ENCODE results near the gene SDR42E1. TPM values are rescaled to one million over a fixed set of nuclear protein-coding genes. Genes with fewer than 3 reads are reported as not detected.

SDR42E1 gene
- total RNA-seq, 1 experiment from 2014 or later = 0.33 TPM

GRCh38 chr16:81992859-81993258 lies 18.4 kb downstream of the SDR42E1 start:
- ATAC-seq = no peak
- H3K27ac ChIP-seq (ENCODE audit: low read length) = no peak overlapping the region
- no peaks in the 10 kb centered on the region for H3K27me3 ChIP-seq (ENCODE audit: control insufficient read depth, insufficient read depth, low read length)
- no peaks in the 10 kb centered on the region for H3K36me3 ChIP-seq (ENCODE audit: control insufficient read depth, insufficient read depth, low read length)
- intact Hi-C loops (cut with micrococcal nuclease; ENCODE audit: unreplicated experiment) = no loop called here
- H3K4me1 ChIP-seq (ENCODE audit: control insufficient read depth, insufficient read depth, low read length) = 0 out of 2 replicates have a peak, but pooled peaks cover 2% of the 10 kb centered on the region
- in situ Hi-C loops (cut with HindIII; ENCODE audit: low pct_unique_long_range_greater_than_20kb, low sequenced_read_pairs) = no loop called here
- ChIA-PET CTCF (no interaction called here), POLR2A (no interaction called here)
- no TSS peak for BruUV-seq (replicated peaks)
- no peak for DNase-seq (ENCODE audit: low read depth, low spot score)
- no peak overlapping the region for H3K4me3 ChIP-seq (ENCODE audit: low read depth in 2 of 2, low read length in 2 of 2)
- H3K9me3 ChIP-seq (ENCODE audit: control insufficient read depth, insufficient read depth, low read depth, low read length) = no peaks in the 10 kb centered on the region
- TF ChIP-seq POLR2AphosphoS5 (IDR thresholded peaks at IDR 0.05; ENCODE audit: low read depth, low read length) (no peak), CTCF (IDR thresholded peaks at IDR 0.05) (no peak), TCF7L2 (IDR thresholded peaks at IDR 0.05; ENCODE audit: low read depth, low read length) (no peak), SIN3A (IDR thresholded peaks at IDR 0.05; ENCODE audit: borderline replicate concordance, insufficient read depth, low read depth, low read length) (no peak), REST (IDR thresholded peaks at IDR 0.05; ENCODE audit: insufficient read depth in 1 of 2, low read depth in 2 of 2, low read length in 1 of 2) (no peak)

- Histone ChIP-seq H3K9me3 (ENCODE audit: control insufficient read depth, insufficient read depth, low read depth, low read length) (no peaks in the 10 kb centered on the region), H3K36me3 (ENCODE audit: control insufficient read depth, insufficient read depth, low read length) (no peaks in the 10 kb centered on the region; the same call in 1 of the 2 replicates), H3K27ac (ENCODE audit: low read length) (no peak overlapping the region), H3K4me3 (ENCODE audit: low read depth in 2 of 2, low read length in 2 of 2) (no peak overlapping the region), H3K27me3 (ENCODE audit: control insufficient read depth, insufficient read depth, low read length) (peaks cover 2% of the 10 kb centered on the region; the same call in 1 of the 2 replicates), H3K4me1 (ENCODE audit: control insufficient read depth, insufficient read depth, low read length) (no peaks in the 10 kb centered on the region)
- TF ChIP-seq POLR2AphosphoS5 (IDR thresholded peaks at IDR 0.05; ENCODE audit: low read depth, low read length) (no peak), CTCF (IDR thresholded peaks at IDR 0.05) (no peak), REST (IDR thresholded peaks at IDR 0.05; ENCODE audit: insufficient read depth in 1 of 2, low read depth in 2 of 2, low read length in 1 of 2) (no peak), SIN3A (IDR thresholded peaks at IDR 0.05; ENCODE audit: borderline replicate concordance, insufficient read depth, low read depth, low read length) (no peak), TCF7L2 (IDR thresholded peaks at IDR 0.05; ENCODE audit: low read depth, low read length) (no peak)
- POLR2A ChIA-PET = no interaction called here
- DNase-seq (ENCODE audit: low read depth, low spot score) = no peak
- in situ Hi-C loops (cut with HindIII; ENCODE audit: low pct_unique_long_range_greater_than_20kb, low sequenced_read_pairs) = no loop called here
- intact Hi-C loops (cut with micrococcal nuclease; ENCODE audit: unreplicated experiment) = no loop called here
- no TSS peak for BruUV-seq (replicated peaks)
- CTCF ChIA-PET = no interaction called here
- no peak for ATAC-seq
Observed at GRCh38 chr16:81987706-81988105, 23.6 kb downstream of the SDR42E1 start.

Measured in Panc1 (cell line).